HG02759 (cell line): ENCODE measurements around the gene REV3L.
"Not testable (repeated sequence)": the region's sequence is repeated elsewhere in the genome, so short reads cannot be mapped to it uniquely, and the experiment has no call there.

Experiments used
- ATAC-seq: cut with Tn5 transposase; IDR thresholded peaks from one replicate; pipeline ENCODE4 v1.9.1; 2021; ENCODE audit warnings: mild to moderate bottlenecking, moderate library complexity; ENCODE audit not compliant: unreplicated experiment

REV3L gene, protein sequence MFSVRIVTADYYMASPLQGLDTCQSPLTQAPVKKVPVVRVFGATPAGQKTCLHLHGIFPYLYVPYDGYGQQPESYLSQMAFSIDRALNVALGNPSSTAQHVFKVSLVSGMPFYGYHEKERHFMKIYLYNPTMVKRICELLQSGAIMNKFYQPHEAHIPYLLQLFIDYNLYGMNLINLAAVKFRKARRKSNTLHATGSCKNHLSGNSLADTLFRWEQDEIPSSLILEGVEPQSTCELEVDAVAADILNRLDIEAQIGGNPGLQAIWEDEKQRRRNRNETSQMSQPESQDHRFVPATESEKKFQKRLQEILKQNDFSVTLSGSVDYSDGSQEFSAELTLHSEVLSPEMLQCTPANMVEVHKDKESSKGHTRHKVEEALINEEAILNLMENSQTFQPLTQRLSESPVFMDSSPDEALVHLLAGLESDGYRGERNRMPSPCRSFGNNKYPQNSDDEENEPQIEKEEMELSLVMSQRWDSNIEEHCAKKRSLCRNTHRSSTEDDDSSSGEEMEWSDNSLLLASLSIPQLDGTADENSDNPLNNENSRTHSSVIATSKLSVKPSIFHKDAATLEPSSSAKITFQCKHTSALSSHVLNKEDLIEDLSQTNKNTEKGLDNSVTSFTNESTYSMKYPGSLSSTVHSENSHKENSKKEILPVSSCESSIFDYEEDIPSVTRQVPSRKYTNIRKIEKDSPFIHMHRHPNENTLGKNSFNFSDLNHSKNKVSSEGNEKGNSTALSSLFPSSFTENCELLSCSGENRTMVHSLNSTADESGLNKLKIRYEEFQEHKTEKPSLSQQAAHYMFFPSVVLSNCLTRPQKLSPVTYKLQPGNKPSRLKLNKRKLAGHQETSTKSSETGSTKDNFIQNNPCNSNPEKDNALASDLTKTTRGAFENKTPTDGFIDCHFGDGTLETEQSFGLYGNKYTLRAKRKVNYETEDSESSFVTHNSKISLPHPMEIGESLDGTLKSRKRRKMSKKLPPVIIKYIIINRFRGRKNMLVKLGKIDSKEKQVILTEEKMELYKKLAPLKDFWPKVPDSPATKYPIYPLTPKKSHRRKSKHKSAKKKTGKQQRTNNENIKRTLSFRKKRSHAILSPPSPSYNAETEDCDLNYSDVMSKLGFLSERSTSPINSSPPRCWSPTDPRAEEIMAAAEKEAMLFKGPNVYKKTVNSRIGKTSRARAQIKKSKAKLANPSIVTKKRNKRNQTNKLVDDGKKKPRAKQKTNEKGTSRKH (N-terminal part only)

DNA sequence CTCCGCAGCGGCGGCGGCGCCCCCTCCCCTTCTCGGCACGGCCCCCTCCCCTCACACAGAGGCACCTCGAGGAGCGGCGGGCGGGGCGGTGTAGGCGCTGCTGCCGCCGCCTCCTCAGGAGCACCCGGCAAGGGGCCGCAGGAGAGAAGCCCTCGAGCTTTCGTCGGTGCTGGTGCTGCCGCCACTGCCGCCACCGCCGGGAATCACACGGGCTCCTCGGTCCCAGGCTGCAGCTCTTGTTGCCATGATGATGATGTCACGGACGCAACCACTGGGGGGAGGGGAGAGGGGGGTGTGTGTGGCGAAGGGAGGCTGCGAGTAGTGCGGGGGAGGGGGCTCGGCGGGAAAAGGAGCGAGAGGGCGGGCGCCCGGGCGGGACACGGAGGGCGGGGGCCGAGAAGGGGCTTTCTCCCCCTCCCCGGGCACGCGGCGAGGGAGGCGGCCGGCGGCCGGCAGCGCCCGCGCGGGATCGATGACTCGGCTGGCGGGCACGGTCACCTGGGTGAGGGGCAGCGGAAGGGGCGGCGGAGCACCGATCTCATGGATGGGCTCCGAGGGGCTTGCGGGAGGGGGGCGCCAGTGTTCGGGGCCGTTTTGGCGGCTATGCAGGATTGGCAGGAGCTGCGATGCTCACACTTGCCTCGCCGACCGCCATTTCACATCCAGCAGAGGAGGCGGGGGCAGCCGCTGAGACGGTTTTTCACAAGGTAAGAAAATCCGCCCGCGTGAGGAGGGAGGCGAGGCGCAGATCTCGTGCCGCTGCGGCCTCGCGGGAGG is at the start of gene REV3L:
Gene REV3L (minus strand): TSS at position 260 of the 777 bp plus-strand sequence. CDS start 330 bp downstream, outside the sequence.
- peak; percentile 38 for ATAC-seq

DNA sequence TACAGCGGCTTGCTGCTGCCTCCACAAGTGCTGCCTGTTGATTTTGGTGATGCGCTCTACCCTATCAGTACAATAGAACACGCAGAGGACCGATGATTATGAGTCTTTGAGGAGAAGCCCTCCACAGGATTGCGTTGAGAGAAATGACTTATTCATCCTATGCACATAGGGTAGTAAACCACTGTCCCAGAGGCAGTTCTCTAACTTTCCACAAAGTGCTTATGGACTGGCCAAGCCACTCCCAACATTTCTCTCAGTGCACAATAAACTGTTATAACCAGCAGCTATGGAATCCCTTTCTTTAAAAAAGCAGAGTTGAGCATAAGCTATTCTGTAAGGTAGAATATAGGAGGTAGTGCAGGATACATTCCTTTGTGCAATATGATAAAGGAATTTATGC is 48.2 kb upstream of the REV3L start:
- no peak for ATAC-seq

DNA sequence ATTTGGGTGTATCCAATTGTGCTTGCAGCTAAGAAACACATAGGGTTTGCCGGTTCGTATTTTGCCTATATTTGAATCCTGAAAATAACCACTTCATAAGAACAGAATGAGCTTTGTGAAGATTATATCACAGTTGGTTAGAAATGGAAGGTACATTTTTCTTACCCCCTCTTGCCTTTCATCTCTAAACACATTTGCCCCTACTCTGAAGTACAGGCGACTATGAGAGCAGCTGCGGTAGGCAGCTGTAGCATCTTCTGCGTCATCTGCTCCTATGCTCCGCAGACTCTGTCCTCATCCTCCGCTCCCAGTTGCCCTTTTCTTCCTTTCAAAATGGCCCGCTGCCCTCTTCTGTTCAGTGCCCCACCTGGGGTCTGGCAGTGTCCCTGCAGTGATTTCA is 47.6 kb upstream of the REV3L start:
- ATAC-seq, result no peak

DNA sequence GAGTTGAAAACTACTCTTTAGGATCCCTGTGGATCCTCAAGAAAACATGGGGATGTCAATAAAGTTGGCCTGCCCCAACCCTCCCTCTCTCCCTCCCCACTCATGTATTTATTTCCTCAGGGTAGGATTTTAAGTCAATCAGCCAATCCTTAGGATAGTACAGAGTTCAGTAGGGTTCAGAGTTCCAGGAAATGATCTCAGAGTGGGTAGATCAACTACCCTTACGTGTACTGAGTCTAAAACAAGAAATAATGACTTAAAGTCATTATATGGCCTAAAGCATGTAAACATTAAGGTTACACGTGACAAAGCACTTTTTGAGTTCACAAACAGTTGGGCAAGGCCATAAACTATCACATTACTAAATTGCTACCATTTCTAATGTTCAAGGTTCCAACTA is 47.2 kb upstream of the REV3L start:
- ATAC-seq, result no peak

DNA sequence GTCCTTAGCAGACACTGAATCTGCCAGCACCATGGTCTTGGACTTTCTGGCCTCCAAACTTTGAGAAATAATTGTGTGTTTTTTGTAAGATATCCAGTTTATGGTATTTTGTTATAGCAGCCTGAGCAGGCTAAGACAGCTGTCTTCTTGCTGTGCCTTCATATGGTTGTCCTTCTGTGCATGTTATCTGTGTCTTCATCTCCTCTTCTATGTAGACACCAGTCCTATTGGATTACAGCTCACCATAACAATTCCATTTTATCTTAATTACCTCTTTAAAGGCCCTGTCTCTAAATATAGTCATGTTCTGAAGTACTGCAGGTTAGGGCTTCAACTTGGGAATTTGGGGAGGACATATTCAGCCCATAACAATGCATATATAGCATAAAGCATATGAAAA is 44.3 kb upstream of the REV3L start:
- no peak for ATAC-seq

DNA sequence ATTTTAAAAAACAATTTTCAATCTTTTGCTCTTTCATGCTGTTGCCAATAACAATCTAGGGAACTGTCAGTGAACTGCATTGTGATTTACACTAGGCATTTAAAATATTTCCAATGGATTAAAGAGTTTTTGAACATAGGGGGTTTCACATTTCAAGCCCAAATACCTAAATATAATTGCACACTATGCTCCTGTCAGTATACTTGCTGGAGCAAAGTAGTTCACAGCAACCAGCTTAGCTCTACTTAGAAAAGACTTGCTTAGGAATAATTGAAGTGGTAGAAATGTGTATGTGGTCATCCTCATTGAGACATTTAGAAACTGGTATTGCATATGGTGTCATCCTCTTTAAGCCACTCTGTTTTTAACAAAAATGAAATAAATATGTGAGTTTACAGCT is 41.7 kb upstream of the REV3L start:
- no peak for ATAC-seq

DNA sequence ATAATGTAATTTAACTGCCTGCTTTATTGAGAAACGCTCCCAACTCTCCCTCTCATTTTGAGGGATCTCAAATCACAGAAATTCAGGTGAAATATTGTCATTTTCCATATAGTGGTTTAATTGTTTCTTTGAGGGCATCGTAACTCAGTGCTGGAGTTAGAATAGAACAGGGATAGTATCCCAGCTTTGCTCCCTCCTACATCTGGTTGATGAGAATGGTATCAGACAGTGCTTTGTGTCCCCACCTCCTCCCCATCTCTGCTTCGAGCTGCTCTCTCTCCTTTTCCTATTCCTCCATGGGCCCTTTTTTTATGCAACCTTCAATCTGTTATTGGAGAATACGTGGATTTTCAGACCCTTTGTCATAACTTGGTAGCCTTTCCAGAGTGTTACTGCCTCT is 41.2 kb upstream of the REV3L start:
- ATAC-seq, result no peak

DNA sequence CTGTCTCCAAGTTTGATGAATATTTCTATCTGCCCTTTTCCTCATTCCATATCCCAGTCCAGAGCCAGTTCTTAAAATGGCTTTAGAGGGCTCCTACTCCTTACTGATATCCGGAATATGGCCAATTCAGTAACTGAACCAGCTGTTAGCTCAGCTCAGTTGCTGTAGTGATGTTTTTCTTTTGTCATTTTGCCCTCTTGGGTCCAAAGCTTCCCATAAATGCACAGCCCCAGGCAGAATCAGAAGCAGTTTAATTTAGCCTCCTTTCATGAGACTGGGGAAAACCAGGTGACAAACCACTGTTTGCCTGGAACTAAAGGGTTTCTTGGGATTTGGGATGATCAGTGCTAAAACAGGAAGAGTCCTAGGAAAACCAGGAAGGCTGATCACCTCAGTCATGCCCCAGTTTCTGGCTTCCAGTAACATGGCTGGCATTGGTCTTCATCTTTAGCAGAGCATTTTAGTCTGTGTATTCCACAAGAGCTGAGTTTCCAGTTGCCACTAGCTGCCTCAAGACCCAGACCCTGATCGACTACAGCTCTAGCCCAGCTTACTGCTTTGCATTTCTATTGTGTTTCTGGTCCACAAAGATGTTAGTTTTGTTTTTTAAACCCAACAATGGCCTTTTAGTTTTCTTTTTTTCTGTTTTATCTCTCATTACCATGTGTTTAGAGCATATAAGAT is 40.6 kb upstream of the REV3L start:
- no peak for ATAC-seq

DNA sequence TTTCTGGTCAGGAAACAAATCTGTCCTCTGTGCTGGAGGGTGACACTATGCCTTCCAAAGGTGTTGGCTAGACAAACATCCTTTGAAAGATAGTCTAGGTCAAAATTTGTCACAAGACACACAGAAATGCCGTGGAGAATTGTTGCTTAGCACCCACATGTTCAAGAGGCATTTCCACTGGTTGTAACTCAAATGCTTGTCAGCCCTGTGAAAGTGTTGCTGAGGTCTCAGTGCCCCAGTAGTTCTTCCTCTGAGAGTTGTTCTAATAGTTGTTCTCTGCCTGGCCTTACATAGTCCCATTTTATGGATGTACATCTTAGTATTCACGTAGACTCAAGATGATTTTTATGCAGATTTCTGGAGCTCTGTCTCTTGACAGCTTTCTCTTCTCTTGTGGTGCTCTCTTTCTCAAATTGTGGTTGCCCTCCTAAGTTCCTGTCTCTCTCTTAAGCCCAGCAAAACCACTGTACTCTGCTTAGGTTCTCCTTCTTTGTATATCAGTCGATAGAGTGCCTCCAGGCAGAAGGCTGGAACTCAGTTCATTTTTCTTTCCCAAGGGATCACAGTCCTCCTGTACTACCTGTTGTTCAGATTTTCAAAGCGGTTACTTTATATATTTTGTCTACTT is 39.5 kb upstream of the REV3L start:
- ATAC-seq, result no peak

DNA sequence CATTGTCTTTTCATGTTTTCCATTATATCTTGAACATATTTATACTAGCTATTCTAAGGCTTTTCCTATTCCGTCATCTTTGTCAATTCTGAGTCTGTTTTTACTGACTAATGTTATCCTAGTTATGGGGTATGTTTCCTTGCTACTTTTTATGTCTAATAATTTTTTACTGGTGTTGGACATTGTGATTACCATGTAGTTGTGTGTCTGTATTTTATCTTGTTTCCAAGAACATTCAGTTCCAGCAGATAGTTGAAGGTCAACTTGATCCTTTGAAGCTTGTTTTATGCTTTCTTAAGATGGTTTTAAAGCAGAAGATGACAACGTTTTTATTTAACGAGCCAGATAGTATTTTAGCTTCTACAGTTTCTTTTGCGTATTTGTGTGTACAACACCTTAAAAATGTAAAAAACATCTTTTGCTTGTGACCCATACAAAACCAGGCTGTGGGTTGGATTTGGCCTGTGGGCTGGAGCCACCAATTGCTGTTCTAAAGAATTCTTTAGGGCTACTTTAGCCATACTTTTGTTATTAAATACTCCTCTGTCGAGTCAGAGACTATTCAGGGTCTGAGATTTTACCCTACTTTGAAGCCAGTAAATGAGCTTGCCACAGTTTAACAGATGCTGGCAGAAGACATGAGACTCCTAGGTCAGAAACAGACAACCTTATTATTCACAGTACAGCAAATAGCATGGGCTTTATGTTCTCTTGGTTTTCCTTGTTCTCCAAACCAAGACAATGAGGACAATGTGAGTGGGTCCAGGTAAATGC is 38.7 kb upstream of the REV3L start:
- no peak for ATAC-seq

DNA sequence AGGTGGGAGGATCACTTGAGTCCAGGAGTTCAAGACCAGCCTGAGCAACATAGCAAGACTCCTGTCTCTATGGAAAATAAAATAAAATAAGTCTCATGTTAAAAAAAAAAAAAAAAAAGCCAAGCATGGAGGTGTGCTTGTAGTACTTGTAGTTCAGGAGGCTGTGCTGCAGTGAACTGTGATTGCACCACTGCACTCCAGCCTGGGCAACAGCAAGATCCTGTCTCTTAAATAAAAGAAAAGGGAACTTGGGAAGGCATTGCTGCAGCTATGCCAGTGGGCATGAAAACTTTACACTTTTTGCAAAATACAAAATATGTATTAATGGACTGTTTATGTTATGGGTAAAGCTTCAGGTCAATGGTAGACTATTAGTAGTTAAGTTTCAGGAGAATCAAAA is 37.5 kb upstream of the REV3L start:
- ATAC-seq, result no peak

DNA sequence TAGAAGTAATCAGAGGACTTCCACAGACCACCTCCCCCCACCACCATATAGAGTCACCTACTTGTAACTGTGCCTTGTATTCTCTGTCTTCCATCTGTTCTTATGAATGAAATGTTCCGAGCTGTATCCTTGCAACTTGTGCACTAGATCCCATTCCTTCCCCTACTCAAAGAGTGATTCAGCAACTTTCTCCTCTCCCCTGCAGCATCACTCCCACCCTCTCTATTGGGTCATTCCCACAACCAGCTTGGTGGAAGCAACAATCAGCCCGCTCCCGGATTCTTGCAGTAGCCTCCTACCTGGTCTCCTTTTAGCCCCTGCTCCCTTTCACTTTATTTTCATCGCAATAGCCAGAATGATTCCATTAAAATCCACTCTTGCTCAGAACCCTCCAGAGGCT is 34.9 kb upstream of the REV3L start:
- ATAC-seq, result no peak

DNA sequence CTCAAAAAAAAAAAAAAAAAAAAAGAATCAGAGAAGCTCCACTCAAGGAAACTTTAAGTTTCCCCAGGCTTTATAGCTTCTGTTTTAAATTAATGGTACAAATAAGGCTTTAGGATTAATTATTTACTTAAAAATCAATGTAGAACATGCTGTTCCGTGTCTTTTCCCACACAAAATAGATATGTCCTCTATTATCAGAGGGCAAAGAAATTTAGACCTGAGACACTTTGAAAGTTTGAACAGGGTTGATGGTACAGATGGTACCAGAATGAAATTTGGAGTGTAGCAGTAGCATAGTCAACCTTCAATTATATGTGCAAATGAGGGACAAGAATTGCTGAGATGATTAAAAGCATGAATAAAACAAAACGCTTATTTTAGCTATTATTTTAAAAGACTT is 32.2 kb upstream of the REV3L start:
- no peak for ATAC-seq

DNA sequence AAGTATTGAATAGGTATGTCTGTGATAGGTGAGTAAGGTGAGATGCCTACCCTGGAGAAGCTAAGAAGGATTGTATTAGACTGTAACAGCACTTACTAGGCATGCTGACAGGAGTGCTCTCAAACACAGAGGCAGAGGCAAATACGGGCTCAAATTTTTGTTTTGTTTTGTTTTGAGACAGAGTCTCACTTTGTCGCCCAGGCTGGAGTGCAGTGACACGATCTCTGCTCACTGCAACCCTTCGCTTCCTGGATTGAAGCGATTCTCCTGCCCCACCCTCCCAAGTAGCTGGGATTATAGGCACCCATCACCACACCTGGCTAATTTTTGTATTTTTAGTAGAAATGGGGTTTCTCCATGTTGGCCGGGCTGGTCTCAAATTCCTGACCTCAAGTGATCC is 31.5 kb upstream of the REV3L start:
- ATAC-seq, result not testable (repeated sequence)

DNA sequence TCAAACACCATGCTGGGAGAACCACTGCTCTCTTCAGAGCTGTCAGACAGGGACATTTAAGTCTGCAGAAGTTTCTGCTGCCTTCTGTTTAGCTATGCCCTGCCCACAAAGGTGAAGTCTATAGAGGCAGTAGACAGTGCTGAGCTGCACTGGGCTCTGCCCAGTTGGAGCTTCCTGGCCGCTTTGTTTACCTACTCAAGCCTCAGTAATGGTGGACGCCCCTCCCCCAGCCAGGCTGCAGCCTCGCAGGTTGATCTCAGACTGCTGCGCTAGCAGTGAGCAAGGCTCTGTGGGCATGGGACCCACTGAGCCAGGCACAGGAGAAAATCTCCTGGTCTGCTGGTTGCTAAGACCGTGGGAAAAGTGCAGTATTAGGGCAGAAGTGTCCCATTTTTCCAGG is 24.2 kb upstream of the REV3L start:
- ATAC-seq, result not testable (repeated sequence)

DNA sequence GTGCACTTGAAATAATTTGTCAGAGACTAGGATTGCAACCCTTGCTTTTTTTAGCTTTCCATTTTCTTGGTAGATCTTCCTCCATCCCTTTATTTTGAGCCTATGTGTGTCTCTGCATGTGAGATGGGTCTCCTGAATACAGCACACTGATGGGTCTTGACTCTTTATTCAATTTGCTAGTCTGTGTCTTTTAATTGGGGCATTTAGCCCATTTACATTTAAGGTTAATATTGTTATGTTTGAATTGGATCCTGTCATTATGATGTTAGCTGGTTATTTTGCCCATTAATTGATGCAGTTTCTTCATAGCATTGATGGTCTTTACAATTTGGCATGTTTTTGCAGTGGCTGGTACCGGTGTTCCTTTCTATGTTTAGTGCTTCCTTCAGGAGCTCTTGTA is 22.5 kb upstream of the REV3L start:
- ATAC-seq, result not testable (repeated sequence)

DNA sequence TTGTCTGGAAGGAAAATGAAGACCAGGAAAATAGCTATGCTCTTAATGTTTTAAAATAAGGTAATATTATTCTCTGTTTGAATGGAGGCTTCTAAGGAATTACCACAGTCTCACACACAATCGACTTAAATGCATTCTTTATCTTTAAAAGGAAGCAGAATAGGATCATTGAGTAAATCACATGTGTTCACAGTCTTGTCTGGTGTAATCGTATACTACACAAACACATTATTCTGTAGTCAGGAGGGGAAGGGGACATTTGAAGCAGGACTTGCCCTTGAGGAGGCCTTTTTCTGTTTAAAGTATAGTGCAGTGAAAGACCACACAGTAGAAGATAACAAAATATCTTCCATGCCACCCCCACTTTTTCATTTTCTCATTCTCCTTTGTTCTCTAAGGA is 20.6 kb upstream of the REV3L start:
- no peak for ATAC-seq

DNA sequence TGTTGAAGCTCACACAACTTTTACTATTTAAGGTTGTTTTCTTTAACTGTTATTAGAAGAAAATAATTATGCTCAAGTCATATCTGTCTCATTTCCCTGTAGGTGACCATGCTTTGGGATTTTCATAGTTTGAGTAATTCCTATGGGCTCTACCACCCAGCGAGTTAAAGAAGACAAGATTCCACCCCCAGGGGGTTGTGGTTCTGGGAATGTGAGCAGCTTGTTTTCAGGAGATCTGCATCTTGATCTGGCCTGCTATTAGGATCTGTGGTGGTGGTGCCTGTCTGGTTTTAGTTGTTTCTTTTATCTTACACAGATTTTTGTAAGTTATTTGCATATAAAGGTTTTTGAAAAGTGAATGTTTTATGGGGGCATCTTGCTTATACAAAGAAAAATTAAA is 20.2 kb upstream of the REV3L start:
- ATAC-seq, result no peak

DNA sequence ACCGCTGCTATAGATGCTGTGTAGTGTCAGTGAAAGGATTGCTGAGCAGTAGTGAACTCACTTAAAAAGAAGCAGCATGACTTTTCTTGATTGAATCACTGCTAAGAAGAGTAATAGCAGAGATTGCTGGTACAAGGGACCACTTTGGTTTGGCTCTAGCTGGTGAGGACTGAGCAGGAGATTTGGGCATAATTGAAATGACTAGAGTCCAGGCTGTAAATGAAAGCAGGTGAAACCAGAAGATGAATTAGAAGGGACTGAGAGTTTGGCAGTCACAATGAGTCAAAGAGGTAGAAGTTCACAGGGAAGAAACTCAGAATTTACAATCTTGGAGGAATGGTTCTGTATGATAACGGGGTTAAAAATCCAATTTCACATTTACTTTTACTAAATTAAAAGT is 19.1 kb upstream of the REV3L start:
- ATAC-seq, result no peak
